ENCODE data around the gene DBF4B.
"Not testable (repeated sequence)": the region's sequence is repeated elsewhere in the genome, so short reads cannot be mapped to it uniquely, and the experiment has no call there.

DBF4B gene

GRCh38 chr17:44708401-44709263 is at the start of gene DBF4B:
Gene DBF4B, plus strand, starts transcription at chr17:44708665. Its CDS starts 156 bp downstream, at chr17:44708821.
- peak; percentile 58 to 62 for DNase-seq (ENCODE audit: low read depth in 2 of 2)

GRCh38 chr17:44661835-44662234 is 46.6 kb upstream of the DBF4B start:
- no peak for DNase-seq (ENCODE audit: low read depth in 2 of 2)

- no peak for DNase-seq (ENCODE audit: low read depth in 2 of 2)
Observed at GRCh38 chr17:44663095-44663494, 45.4 kb upstream of the DBF4B start.

- DNase-seq (ENCODE audit: low read depth in 2 of 2), result no peak
Observed at GRCh38 chr17:44664867-44665266, 43.6 kb upstream of the DBF4B start.

GRCh38 chr17:44666006-44666405 is 42.5 kb upstream of the DBF4B start:
- DNase-seq (ENCODE audit: low read depth in 2 of 2), result no peak

- DNase-seq (ENCODE audit: low read depth in 2 of 2), result no peak
Observed at GRCh38 chr17:44672479-44673093, 35.9 kb upstream of the DBF4B start.

GRCh38 chr17:44673893-44674292 is 34.6 kb upstream of the DBF4B start:
- no peak for DNase-seq (ENCODE audit: low read depth in 2 of 2)

GRCh38 chr17:44677136-44677535 is 31.3 kb upstream of the DBF4B start:
- no peak for DNase-seq (ENCODE audit: low read depth in 2 of 2)

- not testable (repeated sequence) for DNase-seq (ENCODE audit: low read depth in 2 of 2)
Observed at GRCh38 chr17:44683303-44683702, 25.2 kb upstream of the DBF4B start.

- DNase-seq (ENCODE audit: low read depth in 2 of 2), result no peak
Observed at GRCh38 chr17:44687756-44688155, 20.7 kb upstream of the DBF4B start.

- no peak for DNase-seq (ENCODE audit: low read depth in 2 of 2)
Observed at GRCh38 chr17:44688200-44688599, 20.3 kb upstream of the DBF4B start.

GRCh38 chr17:44688675-44689476 is 19.6 kb upstream of the DBF4B start:
- DNase-seq (ENCODE audit: low read depth in 2 of 2), result no peak

GRCh38 chr17:44689477-44690217 is 18.8 kb upstream of the DBF4B start, which contains the start of gene CCDC43:
Gene CCDC43, minus strand, starts transcription at chr17:44689776. Its CDS starts 23 bp downstream, at chr17:44689753.
- DNase-seq (ENCODE audit: low read depth in 2 of 2), result peak; percentile 78

GRCh38 chr17:44690746-44691306 is 17.6 kb upstream of the DBF4B start:
- DNase-seq (ENCODE audit: low read depth in 2 of 2), result not testable (repeated sequence)

GRCh38 chr17:44693609-44694008 is 14.9 kb upstream of the DBF4B start:
- DNase-seq (ENCODE audit: low read depth in 2 of 2), result no peak

- not testable (repeated sequence) for DNase-seq (ENCODE audit: low read depth in 2 of 2)
Observed at GRCh38 chr17:44700288-44700687, 8.2 kb upstream of the DBF4B start.

- no peak for DNase-seq (ENCODE audit: low read depth in 2 of 2)
Observed at GRCh38 chr17:44707755-44708400, 587 bp upstream of the DBF4B start.

- no peak for DNase-seq (ENCODE audit: low read depth in 2 of 2)
Observed at GRCh38 chr17:44719444-44719843, 11.0 kb downstream of the DBF4B start.

- DNase-seq (ENCODE audit: low read depth in 2 of 2), result no peak
Observed at GRCh38 chr17:44722254-44722653, 13.8 kb downstream of the DBF4B start.

- DNase-seq (ENCODE audit: low read depth in 2 of 2), result not testable (repeated sequence)
Observed at GRCh38 chr17:44726121-44726520, 17.7 kb downstream of the DBF4B start.

GRCh38 chr17:44733753-44734152 is 25.3 kb downstream of the DBF4B start:
- DNase-seq (ENCODE audit: low read depth in 2 of 2), result no peak

Measured in stimulated activated CD4-positive, alpha-beta T cell treated with anti-CD3 and anti-CD28 coated beads, Interleukin-1b, Interleukin-23, amount 100 ng/mL, for 1 hour (primary cell).